NCI-H774 (cell line): Measurements from ENCODE around the gene MED26.
"Not testable (repeated sequence)": the region's sequence is repeated elsewhere in the genome, so short reads cannot be mapped to it uniquely, and the experiment has no call there.

ENCODE experiments used
- DNase-seq: peaks from one replicate; lab custom pipeline; 2025; lab: John Stamatoyannopoulos, UW

The MED26 gene, protein sequence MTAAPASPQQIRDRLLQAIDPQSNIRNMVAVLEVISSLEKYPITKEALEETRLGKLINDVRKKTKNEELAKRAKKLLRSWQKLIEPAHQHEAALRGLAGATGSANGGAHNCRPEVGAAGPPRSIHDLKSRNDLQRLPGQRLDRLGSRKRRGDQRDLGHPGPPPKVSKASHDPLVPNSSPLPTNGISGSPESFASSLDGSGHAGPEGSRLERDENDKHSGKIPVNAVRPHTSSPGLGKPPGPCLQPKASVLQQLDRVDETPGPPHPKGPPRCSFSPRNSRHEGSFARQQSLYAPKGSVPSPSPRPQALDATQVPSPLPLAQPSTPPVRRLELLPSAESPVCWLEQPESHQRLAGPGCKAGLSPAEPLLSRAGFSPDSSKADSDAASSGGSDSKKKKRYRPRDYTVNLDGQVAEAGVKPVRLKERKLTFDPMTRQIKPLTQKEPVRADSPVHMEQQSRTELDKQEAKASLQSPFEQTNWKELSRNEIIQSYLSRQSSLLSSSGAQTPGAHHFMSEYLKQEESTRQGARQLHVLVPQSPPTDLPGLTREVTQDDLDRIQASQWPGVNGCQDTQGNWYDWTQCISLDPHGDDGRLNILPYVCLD

DNA sequence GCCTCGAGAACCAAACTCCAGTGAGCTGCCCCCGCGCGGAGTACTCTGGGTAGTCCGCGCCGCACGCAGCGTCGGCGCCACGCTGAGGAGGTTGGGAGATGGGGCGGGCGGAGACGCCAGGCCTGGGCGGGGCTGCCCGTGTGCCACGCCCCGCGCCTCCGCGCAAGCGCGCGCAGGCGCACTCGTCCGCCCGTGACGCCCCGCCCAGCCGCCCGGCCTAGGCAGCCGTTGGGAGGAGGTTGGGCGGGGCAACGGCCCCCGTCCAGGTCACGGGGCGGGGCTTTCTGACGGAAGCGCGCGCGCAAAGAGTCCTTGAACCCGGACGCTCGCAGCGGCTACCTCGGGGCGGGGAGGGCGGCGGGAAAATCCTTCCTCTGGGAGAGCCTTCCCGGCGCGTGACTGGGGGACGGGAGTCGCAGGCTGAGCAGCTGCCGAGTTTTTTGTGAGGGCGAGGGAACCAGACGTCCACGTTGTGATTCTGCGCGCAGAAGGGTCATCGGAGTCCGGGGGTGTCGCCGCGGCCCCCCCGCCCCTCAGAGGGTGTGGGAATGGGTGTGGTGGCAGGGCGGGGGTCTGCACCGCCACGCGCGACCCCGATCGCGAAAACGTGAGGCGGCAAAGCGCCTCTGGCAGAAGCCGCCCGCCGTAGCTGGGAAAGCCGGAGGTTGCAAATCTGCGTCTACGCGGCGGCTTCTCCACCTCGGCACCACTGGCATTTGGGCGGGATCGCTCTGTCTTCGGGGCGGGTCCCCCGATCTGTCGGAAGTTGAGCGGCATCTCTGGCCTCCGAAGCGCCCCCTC, at the start of gene MED26:
TSS of gene MED26 (minus strand) at position 22 of the 801 bp plus-strand sequence. CDS start 261 bp downstream, outside the sequence.
- peak; percentile 94 for DNase-seq

DNA sequence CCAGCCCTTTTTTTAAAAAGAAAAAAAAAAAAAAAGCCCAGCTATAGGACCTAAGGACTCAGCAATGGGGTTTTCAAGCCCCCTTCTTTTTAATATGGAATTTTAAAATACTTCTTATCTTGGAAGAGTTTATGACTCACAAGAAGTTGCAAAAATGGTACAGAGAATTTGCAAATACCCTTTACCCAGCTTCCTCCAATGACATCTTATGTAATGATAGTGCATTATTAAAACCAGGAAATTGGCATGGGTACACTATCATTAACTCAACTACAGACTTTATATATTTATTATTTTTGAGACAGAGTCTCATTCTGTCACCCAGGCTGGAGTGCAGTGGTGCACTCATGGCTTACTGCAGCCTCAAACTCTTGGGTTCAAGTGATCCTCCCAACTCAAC, 49.1 kb upstream of the MED26 start:
- no peak for DNase-seq

DNA sequence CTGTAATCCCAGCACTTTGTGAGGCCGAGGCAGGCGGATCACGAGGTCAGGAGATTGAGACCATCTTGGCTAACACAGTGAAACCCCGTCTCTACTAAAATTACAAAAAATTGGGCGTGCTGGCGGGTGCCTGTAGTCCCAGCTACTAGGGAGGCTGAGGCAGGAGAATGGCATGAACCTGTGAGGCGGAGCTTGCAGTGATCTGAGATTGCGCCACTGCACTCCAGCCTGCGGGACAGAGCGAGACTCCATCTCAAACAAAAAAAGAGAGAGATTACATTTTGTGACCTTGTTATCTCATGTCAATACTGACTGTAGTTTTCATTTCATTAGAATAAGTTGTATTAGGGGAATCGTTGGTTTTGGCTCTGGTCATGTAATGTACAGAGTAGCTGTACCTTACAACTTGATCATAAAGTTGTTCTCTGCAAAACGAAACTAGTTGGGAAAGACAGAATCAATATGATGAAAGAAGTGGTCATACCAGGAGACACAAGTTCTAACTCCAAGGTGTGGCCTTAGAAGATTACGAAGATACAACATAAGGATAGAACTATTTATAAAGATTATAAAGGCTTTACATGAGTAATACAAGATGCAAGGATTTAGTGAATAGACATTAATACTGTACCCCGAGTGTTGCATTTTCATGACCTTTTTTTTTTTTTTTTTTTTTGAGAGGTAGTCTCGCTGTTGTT, 48.2 kb upstream of the MED26 start:
- DNase-seq: no peak

DNA sequence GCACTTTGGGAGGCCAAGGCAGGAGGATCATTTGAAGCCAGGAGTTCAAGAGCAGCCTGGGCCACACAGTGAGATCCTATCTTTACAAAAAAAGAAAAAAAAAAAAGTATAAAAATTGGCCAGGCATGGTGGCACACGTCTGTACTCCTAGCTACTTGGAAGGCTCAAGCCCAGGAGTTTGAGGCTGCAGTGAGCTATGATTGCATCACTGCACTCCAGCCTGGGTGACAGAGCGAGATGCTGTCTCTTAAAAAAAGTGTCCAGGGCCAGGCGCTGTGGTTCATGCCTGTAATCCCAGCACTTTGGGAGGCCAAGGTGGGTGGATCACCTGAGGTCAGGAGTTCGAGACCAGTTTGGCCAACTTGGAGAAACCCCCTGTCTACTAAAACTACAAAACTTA, 45.8 kb upstream of the MED26 start:
- not testable (repeated sequence) for DNase-seq

DNA sequence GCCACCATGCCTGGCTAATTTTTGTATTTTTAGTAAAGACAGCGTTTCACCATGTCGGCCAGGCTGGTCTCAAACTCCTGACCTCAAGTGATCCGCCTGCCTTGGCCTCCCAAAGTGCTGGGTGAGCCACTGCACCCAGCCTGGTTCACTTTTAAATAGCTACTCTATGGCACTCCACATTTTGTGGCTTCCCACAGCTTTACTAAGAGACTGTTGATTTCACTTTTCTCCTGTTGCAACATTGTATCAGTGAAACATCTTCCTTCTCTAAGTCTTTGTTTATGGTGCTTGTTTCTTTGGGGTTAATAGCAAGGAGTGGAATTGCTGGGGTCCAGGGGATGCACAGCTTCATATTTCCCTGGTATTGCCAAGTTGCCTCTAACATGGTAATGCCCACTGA, 45.2 kb upstream of the MED26 start:
- DNase-seq: no peak

DNA sequence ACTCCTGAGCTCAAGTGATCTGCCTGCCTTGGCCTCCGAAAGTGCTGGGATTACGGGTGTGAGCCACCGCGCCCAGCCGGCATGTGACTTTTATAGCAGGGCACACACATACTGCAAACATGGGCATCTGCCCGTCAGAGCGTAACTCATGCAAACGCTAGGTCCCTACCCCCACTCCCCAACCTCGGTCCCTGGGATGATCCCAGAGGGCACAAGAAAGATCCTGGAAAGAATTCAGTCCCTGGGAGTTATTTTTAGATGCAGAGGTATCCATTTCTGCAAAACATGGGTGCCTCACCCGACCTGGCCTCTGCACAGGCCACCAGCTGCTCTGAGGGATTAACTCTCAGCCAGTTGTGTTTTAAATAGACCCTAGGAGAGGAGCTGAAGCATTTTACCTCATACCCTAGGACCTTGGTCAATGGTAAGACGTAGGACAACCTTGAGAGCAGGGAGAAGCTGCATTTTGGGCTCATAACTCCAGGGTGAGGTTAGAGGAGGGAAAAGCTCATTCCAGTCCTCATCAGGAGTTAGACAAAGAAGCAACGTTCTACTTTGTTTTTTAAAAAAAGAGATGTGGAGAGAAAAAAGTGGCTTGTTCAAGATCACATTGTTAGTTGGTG, 43.8 kb upstream of the MED26 start:
- no peak for DNase-seq

DNA sequence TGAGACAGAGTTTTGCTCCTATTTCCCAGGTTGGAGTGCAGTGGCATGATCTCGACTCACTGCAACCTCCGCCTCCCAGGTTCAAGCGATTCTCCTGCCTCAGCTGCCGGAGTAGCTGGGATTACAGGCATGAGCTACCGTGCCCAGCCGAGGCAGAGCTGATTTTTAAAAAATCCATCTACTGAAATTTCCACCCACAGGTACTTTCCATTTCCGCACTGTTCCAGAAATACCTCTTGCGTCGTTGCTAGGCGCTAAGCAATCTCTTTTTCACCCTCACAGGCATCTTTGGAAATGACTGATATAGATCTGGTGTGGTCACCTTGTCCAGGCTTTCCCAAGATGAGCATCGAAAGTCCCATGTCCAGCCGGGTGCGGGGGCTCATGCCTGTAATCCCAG, 42.3 kb upstream of the MED26 start:
- DNase-seq: no peak

DNA sequence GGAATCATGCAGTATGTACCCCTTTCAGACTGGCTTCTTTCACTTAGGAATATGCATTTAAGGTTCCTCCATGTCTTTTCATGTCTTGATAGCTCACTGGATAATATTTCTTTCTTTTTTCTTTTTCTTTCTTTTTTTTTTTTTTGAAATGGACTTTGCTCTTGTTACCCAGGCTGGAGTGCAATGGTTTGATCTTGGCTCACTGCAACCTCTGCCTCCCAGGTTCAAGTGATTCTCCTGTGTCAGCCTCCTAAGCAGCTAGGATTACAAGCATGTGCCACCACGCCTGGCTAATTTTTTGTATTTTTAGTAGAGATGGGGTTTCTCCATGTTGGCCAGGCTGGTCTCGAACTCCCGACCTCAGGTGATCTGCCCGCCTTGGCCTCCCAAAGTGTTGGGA, 40.7 kb upstream of the MED26 start:
- DNase-seq: not testable (repeated sequence)

DNA sequence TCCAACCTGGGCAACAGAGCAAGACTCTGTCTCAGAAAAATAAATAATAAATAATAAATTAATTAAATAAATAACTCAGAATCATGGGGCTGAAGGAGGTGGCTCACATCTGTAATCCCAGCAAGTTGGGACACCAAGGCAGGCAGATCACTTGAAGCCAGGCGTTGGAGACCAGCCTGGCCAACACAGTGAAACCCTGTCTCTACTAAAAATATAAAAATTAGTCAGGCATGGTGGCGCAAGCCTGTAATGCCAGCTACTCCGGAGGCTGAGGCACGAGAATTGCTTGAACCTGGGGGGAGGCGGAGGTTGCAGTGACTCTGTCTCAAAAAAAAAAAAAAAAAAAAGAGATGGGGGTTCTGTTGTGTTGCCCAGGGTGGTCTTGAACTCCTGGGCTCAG, 40.2 kb upstream of the MED26 start:
- no peak for DNase-seq

DNA sequence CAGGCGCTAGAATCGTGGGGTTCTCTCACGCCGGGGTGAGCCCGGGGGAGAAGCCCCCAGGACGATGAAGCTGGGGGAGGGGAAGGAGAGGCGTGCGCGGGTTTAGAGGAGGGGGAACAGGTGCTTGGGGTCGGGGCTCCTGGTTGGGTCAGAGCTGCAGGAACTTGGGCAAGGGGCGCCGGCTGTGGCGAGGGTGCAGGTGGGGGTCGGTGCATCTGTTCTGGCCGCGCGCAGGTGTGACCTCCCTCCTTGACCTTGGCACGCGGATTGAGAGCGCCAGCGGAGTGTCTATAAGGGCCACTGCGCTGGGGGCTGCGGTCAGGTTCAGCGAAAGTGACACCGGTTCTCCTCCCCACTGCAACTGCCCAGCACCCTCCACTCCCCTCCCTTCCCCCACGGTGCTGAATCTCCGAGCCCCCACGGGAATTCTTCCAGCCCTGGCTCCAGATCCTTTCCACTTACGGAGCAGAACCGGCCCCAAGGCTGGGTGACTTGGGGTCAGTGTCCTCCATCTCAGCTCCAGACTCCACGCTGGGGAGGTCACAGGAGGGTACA, 33.6 kb upstream of the MED26 start:
- no peak for DNase-seq

DNA sequence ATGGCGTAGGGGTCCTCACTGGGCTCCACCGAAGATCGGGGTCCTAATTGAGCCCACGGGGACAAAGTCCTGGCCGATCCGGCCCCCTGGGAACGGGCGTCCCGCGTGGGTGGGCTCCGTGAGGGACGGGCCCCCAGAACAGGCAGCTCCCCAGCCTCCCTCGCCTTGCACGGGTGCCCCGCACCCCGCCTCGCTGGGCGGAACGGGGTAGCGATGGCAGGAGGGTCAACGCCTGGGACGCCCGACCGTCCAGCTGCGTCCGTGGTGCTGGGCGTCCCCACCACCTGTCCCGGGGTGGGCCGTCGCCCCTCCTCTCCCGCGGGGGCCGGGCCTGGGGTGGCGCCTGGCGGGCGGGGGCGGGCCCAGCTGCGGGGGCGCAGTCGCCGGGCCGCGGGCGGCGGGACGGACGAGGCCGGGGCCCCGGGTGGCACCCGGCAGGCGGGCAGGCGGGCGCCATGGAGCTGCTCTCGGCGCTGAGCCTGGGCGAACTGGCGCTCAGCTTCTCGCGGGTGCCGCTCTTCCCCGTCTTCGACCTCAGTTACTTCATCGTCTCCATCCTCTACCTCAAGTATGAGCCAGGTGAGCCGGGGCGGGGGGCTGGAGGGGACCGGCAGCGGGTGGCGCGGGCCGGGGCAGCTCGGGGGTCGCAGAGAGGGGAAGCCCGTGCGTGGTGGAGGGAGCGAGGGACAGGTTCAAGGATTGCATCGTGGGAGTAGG, 32.9 kb upstream of the MED26 start, which contains the start of gene TMEM38A:
TSS of gene TMEM38A (plus strand) at position 377 of the 717 bp plus-strand sequence. CDS start at position 456, 79 bp downstream.
- DNase-seq: peak; percentile 41

DNA sequence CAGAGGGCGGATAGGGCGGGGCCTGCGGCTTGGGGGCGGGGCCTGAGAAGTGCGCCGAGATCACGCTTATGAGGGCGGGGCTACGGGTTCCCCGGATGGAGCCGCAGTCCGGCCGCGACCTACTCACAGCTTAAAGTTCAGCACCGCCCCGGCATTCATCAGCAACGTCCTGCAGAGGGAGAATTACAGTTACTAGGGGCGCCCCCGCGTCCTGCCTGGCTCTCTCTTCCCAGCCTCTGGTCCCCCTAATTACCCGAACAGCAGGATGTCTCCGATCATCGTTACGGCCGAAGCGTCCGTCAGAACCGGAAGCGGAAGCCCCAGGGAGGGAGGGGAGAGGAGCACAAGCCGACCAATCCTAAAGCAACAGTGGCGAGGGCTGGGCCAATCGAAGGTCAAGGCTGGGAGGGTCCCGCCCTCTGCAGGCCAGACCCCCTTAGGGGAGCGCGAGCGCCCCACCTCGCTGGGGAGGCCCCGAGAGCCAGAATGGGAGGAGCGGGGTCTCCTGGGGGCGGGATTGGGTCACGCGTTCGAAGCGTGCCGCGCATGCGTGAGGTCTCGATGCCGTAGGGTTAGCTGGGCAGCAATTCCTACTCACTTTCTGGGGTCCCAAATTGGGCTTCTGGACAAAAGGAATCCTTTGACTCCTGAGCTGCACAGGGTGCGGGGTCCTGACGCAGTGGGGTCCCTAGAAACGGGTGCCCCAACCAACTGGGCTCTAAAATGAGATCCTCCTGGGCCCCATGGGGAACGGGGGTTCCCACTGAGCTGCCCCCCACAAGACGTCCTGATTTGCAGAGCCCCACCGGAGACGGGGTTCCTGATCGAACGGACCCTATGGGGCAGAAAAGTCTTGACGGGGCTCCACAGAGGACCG, 32.1 kb upstream of the MED26 start, which contains the start of gene SMIM7:
TSS of gene SMIM7 (minus strand) at position 313 of the 877 bp plus-strand sequence. CDS start at position 279, 34 bp downstream.
- DNase-seq: peak; percentile 98

DNA sequence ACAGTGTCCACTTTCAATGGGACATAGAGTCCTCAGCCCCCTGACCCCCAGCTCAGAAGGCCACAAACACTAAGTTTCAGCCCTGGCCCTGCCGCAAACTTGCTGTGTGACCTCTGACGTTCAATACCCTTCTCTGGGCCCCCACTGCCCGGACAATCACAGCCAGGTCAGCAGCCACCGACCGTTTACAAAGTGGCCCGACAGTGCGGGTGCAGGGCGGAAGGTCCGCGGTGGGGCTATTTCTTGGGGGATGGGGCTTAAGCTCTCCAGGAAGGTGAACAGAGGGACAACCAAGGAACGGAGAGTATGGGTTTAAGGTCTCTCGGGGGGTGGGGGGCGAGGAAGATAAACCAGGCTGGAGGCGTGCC, 31.4 kb upstream of the MED26 start:
- no peak for DNase-seq

DNA sequence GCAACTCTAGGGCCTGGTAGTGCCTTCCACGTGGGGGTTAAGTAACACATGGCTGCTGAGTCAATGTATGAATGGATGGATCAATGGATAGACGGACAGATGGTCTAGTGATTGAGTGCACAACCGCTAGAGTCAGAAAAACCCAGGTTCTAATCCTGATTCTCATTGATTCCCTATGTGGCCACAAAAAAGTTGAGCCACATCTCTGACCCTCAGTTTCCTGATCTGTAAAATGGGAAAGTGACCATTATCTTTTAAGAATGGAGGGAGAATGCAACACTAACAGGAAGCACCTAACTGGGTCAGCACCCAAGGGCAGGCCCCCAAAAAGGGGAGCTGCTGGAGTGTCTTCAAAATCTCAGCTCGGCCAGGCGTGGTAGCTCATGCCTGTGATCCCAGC, 29.4 kb upstream of the MED26 start:
- no peak for DNase-seq

DNA sequence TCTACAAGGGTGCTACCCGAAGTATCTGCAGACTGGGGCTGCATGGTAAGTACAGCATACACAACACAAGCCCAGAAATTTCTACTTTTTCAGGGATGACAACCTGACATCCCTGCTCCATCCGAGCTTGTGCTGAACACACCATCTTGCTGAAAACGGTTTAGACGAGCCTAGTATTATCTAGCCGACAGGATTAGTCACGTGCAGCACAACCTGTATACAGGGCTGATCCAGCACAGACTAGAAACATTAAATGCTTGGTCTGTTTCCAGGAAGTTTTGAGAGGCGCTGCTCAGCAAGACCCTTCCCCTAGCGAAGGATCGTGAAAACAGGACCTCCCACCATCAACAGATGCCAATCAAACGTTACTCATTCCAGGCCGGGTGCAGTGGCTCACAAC, 27.7 kb upstream of the MED26 start:
- no peak for DNase-seq

DNA sequence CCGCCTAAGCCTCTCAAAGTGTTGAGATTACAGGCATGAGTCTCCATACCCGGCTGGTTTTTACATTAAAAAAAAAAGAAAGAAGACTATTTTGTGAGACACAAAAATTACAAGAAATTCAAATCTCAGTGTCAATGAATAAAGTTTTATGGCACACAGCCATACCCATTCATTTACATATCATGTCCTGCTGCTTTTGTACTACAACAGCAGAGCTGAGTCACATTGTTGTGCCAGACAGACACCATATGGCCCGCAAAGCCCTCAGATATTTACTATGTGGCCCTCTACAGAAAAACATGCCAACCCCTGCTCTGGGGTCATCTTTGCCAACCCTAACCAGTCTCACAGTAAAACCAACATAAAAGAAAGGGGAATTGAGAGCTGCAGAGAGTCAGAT, 26.6 kb upstream of the MED26 start:
- DNase-seq: no peak

DNA sequence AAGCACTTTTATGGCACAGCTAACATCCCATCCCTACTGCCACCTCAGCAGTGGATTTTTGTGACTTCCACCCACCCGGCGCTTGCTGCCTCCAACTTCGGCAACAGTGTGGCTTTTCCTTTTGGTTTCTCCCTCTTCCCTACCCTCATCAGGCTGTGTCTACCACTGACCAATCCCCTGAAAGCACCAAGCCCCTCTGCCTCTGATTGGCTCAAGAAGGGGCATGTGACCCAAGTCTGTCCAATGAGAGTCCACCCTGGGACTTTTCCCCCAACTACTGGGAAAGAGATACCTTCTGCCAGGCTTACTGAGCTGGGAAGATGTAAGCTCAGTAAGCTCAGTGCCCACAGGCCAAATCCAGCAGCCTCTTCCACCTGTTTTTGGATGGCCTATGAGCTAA, 26.1 kb upstream of the MED26 start:
- DNase-seq: no peak

DNA sequence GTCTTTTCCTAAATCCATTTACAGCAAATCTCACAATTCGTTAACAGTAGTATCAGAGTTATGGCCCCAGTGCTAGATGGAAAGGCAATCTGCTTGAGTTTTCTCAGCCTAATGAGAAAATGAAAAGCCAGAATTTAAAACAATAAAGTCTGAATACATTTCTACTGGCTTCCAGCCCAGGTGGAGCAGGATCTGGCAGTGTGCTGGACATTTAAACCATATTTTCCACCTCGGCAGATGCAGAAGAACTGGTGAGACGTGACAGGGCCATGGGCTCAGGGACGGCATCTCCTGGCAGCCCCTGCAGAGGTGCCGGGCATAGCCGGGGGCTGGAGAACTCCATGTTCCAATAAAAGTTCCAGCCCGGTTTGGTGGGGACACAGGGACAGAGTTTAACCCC, 24.9 kb upstream of the MED26 start:
- DNase-seq: no peak

DNA sequence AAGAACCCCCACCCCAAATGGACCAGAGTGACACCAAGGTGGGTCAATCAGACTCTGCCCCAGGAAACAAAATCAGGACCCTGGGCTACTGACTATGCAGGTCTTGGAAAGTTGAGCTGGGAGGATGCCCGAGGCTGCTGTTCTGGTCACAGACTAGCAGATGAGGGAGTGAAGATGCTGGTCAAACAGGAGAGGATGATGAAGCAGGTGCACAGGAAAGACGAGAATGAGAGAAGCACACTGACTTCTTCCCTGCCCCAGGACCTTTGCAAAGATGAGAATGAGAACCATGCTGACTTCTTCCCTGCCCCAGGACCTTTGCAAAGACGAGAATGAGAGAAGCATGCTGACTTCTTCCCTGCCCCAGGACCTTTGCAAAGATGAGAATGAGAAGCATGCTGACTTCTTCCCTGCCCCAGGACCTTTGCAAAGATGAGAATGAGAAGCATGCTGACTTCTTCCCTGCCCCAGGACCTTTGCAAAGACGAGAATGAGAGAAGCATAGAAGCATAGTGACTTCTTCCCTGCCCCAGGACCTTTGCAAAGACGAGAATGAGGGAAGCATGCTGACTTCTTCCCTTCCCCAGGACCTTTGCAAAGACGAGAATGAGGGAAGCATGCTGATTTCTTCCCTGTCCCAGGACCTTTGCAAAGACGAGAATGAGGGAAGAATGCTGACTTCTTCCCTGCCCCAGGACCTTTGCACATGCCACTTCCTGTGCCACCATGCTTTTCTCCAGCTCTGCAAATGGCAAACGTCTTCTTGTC, 23.6 kb upstream of the MED26 start:
- not testable (repeated sequence) for DNase-seq
